ENCODE measurements around the gene CMTR2.

CMTR2 gene

GRCh38 chr16:71264299-71264698 is 24.9 kb downstream of the CMTR2 start:
- no peak for DNase-seq

- no peak for DNase-seq
These were observed 25.6 kb downstream of the CMTR2 start for GRCh38 chr16:71263582-71263981.

GRCh38 chr16:71262391-71262790 is 26.8 kb downstream of the CMTR2 start:
- DNase-seq, result no peak

GRCh38 chr16:71260995-71261394 is 28.2 kb downstream of the CMTR2 start:
- DNase-seq, result no peak

GRCh38 chr16:71259086-71259485 is 30.1 kb downstream of the CMTR2 start:
- no peak for DNase-seq

GRCh38 chr16:71258372-71258771 is 30.8 kb downstream of the CMTR2 start:
- DNase-seq, result no peak

- no peak for DNase-seq
These were observed 31.4 kb downstream of the CMTR2 start for GRCh38 chr16:71257768-71258167.

- no peak for DNase-seq
These were observed 33.5 kb downstream of the CMTR2 start for GRCh38 chr16:71255721-71256120.

- peak; percentile 59 for DNase-seq
These were observed 34.2 kb downstream of the CMTR2 start for GRCh38 chr16:71254832-71255525.

GRCh38 chr16:71250461-71251235 is 38.6 kb downstream of the CMTR2 start:
- no peak for DNase-seq

- DNase-seq, result no peak
These were observed 39.8 kb downstream of the CMTR2 start for GRCh38 chr16:71249399-71249798.

- no peak for DNase-seq
These were observed 41.7 kb downstream of the CMTR2 start for GRCh38 chr16:71247478-71247877.

GRCh38 chr16:71246309-71246708 is 42.9 kb downstream of the CMTR2 start:
- DNase-seq, result no peak

- DNase-seq, result no peak
These were observed 44.7 kb downstream of the CMTR2 start for GRCh38 chr16:71244521-71244920.

- no peak for DNase-seq
These were observed 46.6 kb downstream of the CMTR2 start for GRCh38 chr16:71242601-71243000.

GRCh38 chr16:71242036-71242435 is 47.2 kb downstream of the CMTR2 start:
- DNase-seq, result no peak
